Measurements from ENCODE around the gene PITPNB. TPM values are rescaled to one million over a fixed set of nuclear protein-coding genes. Genes with fewer than 3 reads are reported as not detected.

Gene PITPNB
- polyA plus RNA-seq, 1 donor (not counting 4 experiments of a cell fraction or from before 2014, with no cell fraction given) = 81.6 TPM

DNA sequence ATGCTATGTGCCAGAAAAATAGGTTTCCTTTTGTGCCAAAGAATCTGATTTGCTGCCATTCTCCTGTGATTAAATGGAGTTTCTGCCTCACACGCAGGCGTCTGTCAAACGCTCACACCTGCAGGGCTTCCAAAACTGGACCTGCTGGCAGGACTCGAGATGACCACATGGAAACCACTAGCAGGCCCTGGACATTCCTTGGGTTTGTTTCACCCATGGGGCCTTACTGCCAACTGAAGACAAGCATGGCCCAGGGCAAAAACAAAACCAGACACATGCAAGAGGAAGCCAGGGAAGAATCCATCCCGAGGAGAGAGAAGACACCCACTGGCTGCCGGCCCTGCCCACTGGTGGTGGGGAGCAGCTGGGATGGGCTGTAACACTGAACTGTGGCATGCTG, 61.6 kb downstream of the PITPNB start:
- no peak for DNase-seq (ENCODE audit: low read depth, low spot score)
- Histone ChIP-seq H3K4me3 (ENCODE audit: control insufficient read depth in 2 of 3, extremely low read depth in 1 of 3, insufficient read depth in 2 of 3, low read depth in 1 of 3, low read length in 3 of 3) (no peak overlapping the region), H3K4me1 (ENCODE audit: control insufficient read depth, extremely low read depth, insufficient read depth, low read length) (no peaks in the 10 kb centered on the region), H3K79me2 (ENCODE audit: control insufficient read depth, insufficient read depth, low read length) (peaks cover 11% of the 10 kb centered on the region), H3K27me3 (ENCODE audit: control insufficient read depth, extremely low read depth, insufficient read depth, low read length) (no peaks in the 10 kb centered on the region), H3K27ac (ENCODE audit: control insufficient read depth, insufficient read depth, low read length) (no peak overlapping the region), H2AFZ (ENCODE audit: control insufficient read depth, low read length) (no peak overlapping the region), H4K20me1 (ENCODE audit: control insufficient read depth, extremely low read depth, insufficient read depth, low read length) (peaks cover 3% of the 10 kb centered on the region), H3K4me2 (ENCODE audit: control insufficient read depth, extremely low read depth, insufficient read depth, low read depth, low read length) (no peak overlapping the region), H3K36me3 (ENCODE audit: control insufficient read depth in 2 of 2, extremely low read depth in 1 of 2, insufficient read depth in 2 of 2, low read length in 2 of 2) (peaks cover 30 to 65% of the 10 kb centered on the region in 2 experiments), H3K9me1 (ENCODE audit: control insufficient read depth, extremely low read depth, insufficient read depth, low read length) (no peaks in the 10 kb centered on the region), H3K9ac (ENCODE audit: control insufficient read depth, extremely low read depth, insufficient read depth, low read length) (no peak overlapping the region), H3K9me3 (ENCODE audit: control insufficient read depth, low read depth, low read length) (no peaks in the 10 kb centered on the region)
- no peak for FAIRE-seq
- TF ChIP-seq, protein P1, sequence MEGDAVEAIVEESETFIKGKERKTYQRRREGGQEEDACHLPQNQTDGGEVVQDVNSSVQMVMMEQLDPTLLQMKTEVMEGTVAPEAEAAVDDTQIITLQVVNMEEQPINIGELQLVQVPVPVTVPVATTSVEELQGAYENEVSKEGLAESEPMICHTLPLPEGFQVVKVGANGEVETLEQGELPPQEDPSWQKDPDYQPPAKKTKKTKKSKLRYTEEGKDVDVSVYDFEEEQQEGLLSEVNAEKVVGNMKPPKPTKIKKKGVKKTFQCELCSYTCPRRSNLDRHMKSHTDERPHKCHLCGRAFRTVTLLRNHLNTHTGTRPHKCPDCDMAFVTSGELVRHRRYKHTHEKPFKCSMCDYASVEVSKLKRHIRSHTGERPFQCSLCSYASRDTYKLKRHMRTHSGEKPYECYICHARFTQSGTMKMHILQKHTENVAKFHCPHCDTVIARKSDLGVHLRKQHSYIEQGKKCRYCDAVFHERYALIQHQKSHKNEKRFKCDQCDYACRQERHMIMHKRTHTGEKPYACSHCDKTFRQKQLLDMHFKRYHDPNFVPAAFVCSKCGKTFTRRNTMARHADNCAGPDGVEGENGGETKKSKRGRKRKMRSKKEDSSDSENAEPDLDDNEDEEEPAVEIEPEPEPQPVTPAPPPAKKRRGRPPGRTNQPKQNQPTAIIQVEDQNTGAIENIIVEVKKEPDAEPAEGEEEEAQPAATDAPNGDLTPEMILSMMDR (optimal IDR thresholded peaks at IDR 0.05 in 1 of 3, IDR thresholded peaks at IDR 0.05 in 1 of 3, conservative IDR thresholded peaks at IDR 0.05 in 1 of 3; ENCODE audit: extremely low read depth in 1 of 3, insufficient read depth in 2 of 3, low read length in 3 of 3) = no peak
- no peak for TF ChIP-seq EZH2 (IDR thresholded peaks at IDR 0.05; ENCODE audit: low read length)
- dilution Hi-C loops (cut with MboI; ENCODE audit: extremely low pct_ligation_motif_present, low sequenced_read_pairs) = no loop called here

DNA sequence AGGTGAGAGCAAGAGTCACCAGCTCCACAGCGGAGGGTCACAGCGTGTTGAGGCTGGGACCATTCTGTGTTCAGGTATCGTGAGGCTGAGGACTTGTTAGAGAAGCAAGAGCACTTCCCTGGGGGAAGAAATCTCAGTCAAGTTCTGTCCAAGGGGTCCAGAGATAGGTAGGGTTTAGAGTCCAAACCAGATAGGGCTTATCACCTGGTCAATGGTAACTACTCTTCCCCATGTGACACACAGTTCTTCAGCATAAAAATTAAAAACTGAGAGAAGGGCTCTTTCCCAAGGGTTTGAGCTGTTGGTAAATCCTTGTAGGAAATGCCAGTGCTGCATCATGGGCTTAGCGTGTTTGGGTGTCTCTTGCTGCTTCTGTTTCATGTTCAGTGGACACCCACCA, 62.7 kb downstream of the PITPNB start:
- Histone ChIP-seq H4K20me1 (ENCODE audit: control insufficient read depth, extremely low read depth, insufficient read depth, low read length) (peaks cover 6% of the 10 kb centered on the region), H3K27ac (ENCODE audit: control insufficient read depth, insufficient read depth, low read length) (no peak overlapping the region), H3K9me1 (ENCODE audit: control insufficient read depth, extremely low read depth, insufficient read depth, low read length) (no peaks in the 10 kb centered on the region), H3K27me3 (ENCODE audit: control insufficient read depth, extremely low read depth, insufficient read depth, low read length) (no peaks in the 10 kb centered on the region), H3K9ac (ENCODE audit: control insufficient read depth, extremely low read depth, insufficient read depth, low read length) (no peak overlapping the region), H3K4me3 (ENCODE audit: control insufficient read depth in 2 of 3, extremely low read depth in 1 of 3, insufficient read depth in 2 of 3, low read depth in 1 of 3, low read length in 3 of 3) (no peak overlapping the region), H3K9me3 (ENCODE audit: control insufficient read depth, low read depth, low read length) (no peaks in the 10 kb centered on the region), H3K4me1 (ENCODE audit: control insufficient read depth, extremely low read depth, insufficient read depth, low read length) (no peaks in the 10 kb centered on the region), H3K36me3 (ENCODE audit: control insufficient read depth in 2 of 2, extremely low read depth in 1 of 2, insufficient read depth in 2 of 2, low read length in 2 of 2) (peaks cover 35 to 67% of the 10 kb centered on the region in 2 experiments), H2AFZ (ENCODE audit: control insufficient read depth, low read length) (no peak overlapping the region), H3K4me2 (ENCODE audit: control insufficient read depth, extremely low read depth, insufficient read depth, low read depth, low read length) (no peak overlapping the region), H3K79me2 (ENCODE audit: control insufficient read depth, insufficient read depth, low read length) (peaks cover 5% of the 10 kb centered on the region)
- FAIRE-seq (no peak), DNase-seq (ENCODE audit: low read depth, low spot score) (no peak)
- TF ChIP-seq EZH2 (IDR thresholded peaks at IDR 0.05; ENCODE audit: low read length) = no peak
- TF ChIP-seq, protein P1 (optimal IDR thresholded peaks at IDR 0.05 in 1 of 3, IDR thresholded peaks at IDR 0.05 in 1 of 3, conservative IDR thresholded peaks at IDR 0.05 in 1 of 3; ENCODE audit: extremely low read depth in 1 of 3, insufficient read depth in 2 of 3, low read length in 3 of 3) = no peak
- dilution Hi-C loops (cut with MboI; ENCODE audit: extremely low pct_ligation_motif_present, low sequenced_read_pairs) = no loop called here

Data from keratinocyte (primary cell).